Pons (tissue), 1 donor: ENCODE measurements around the gene COL23A1.

Source experiments
- DNase-seq: peaks from one replicate; pipeline ENCODE4 v3.0.0-alpha.2; 2016; ENCODE audit warnings: low spot score

The COL23A1 gene

DNA sequence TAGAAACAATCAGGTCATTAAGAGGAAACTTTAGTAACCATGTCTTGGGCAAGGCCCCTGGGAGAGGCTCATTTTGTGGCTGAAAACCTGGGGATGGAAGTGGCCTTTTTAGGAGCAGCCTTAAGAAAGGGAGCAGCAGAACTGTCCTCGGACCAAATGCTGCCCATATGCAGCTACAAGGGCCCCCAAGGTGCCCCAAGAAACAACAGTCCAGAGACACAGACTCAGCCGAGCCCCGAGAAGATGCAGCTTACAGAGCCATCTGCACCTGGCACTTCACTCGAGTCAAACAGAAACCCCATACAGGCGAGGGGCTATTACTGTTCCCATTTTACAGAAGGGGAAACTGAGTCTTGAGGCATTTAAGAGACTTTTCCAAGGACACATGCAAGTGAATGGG, 58.0 kb downstream of the COL23A1 start:
- no peak for DNase-seq

DNA sequence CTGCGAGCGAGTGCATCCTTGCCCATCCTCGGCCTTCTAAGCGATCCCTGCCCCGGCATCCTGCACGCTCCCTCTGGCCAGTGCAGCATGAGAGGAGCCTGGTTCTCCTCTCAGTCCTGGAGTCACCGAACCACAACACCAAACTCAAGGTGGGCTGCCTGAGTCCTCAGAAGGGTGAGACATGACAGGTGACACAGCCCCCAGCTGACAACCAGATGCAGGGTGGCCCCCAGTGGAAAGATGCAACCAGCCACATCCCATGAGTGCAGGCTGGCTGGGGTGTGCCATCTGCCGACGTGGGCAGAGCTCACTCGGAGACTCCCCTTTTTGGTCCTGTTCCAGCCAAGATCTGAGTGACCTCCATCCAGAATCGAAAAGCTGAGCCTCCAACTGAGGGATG, 58.4 kb downstream of the COL23A1 start:
- no peak for DNase-seq

DNA sequence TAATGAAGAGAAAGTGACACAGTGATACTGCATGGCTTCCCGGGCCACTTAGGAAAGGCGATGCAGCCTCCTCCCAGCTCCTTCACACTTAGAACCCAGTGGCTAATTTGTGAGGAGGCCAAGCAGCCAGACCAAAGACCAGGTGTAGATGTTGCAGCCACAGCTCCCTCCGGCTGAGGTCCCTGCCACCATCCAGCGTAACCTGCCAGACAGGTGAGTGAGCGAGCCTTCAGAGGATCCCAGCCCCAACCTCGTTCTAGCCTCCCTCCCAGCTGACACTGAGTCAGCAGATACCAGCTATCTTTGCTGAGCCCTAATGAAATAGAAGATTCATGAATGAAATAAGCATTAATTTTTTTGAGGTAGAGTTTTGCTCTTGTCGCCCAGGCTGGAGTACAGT, 59.7 kb downstream of the COL23A1 start:
- DNase-seq, result no peak

DNA sequence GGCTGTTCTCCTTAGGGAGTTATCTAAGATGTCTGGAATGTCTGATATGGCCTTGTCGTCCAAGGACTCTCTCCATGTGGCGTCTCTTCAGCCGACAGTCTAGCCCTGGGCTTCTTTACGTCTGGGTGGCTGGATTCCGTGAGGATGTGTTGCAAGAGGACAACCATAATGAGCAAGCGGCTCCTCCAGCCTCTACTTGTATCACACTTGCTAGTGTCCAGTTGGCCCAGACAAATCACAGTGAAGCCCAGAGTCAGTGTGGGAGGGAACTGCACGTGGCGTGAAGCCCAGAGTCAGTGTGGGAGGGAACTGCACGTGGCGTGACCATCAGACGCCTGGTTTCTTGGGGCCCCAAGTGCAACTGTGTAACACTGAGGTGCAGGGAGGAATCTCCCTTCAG, 61.1 kb downstream of the COL23A1 start:
- DNase-seq, result no peak

DNA sequence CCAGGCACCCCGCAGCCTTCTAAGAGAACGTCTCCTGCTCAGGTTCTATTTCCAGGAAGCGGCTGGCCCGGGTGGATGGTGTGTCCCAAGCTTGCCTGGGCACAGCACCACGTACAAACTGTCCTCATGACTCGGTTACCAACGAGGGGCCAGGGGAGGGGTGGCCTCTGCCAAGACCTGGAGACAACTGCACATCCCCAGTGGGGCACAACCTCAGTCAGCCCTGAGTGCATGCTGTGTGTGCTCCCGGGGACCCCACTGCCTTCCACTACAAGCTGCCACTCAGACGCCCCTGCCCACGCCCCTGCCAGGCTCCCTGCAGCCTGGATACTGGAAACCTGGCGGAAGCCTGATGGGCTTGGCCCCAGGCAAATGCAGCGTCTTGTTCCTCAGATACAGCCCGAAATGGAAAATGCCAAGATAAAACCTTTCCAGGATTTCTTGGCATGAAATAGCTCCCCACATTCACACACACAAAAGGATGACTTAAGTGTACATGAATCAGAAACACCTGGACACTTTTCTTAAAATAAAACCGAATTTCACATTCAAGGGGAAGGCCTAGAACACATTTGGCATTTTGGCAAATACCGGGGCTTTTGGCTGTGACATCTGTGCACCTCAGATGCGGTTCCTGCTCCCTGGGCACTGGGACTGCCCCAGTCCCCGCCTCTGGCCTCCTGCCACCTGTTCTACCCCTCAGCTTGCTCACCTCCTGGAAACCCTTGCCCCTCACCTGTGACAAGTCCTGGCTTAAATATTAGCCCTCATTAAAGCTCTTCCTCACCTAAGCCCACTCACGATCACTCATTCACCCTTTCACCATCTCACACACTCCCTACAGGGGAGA, 62.5 kb downstream of the COL23A1 start:
- DNase-seq, result no peak

DNA sequence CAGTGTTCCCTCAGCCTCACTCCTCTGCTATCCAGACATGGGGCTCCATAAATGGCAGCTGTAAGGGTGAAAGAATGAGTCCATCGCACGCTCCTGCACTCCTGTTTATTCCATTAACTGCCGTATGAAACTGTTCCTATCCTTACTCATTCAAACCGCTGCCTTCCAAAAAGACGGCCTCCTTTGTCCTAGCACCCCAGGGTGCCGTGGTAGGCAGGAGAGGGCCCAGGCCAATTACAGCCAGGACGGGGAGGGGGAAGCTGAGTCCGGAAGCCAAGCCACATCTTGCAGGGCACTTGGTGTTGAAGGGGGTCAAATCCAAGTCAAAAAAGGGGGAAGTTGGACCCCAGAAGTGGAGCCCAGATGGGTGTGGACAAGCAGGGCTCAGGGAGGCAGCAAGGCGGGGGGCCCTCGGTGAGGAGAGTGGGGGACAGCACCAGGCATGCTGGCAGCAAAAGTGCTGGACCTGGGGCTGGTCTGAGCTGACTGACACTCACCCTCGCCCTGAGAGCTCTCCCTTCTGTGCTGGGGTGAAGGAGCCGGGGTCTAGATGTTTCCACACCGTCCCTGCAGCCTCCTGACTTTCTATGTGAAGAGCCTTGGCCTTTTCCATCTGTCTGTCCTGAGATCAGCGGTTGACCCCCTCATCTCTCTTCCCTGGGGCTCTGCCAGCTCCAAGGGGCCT, 63.3 kb downstream of the COL23A1 start:
- no peak for DNase-seq

DNA sequence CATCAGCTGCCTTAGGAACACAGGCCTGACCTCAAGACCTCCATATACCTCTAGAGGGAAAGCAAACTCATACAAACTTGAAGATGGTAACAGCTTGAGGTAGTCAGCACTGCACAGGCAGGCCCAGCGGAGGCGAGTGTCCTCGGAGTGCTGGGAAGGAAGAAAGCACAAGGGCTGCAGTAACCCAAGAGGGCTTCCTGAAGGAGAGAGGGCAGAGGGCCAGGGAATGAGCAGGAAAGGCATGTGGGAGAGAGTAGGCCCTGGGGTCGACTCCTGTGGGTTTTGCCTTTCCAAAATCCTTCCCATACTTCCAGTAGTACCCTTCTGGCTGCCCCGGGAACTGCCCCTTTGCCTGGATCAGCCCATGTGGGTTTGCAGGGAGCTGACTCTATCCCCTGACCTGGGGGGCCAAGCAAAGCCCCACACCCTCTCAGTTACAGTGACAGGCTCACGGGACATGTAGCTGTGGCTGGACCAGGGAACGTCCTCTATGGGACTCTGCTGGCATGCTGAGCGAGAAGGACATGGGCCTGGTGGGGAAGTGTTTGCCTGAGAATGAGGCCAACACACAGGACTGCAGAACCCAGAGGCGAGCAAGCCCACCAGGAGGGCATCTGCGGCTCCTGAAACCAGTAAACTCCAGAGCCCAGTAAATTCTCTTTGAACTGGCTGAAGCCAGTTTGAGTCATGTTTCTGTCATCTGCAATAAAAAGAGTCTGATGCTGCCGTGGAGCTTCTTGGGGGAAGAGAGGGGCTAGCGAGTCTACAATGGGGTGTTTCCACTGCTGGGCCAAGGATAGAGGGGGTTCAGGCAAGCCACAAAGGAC, 64.1 kb downstream of the COL23A1 start:
- DNase-seq, result no peak

DNA sequence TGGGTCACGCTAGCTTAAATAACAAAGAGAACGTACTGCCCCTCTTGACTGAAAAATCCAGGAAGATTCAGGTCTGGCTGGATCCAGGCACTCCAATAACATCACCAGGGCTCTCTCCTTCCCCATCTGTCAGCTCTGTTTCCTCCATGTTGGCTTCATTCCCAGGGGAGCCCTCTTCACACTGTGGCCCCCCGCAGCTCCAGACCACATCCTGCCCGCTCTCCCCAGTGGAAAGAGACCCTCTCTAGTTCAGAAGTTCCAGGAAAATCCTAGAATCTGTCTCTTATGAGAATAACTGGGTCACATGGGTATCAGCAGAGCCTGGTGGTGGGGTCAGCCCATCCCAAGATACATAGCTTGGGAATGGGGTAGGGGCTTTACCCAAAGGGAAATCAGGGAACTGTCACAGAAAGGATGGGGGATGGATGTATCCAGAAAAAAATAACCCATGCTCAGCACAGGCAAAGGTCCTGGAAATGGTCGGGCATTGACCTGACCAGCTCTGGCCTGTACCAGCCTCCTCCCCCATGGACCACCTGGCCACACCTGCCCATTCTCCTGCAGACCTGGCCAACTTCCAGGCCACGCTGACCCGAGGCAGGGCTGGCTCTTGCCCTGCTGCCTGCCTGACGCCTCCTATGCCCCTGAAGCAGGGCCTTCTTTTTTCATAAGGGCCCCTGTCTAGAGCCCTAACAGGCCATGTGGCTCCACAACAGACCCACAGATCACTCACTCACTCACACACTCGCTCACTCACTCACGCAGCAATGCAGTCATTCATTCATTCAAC, 65.9 kb downstream of the COL23A1 start:
- DNase-seq, result no peak

DNA sequence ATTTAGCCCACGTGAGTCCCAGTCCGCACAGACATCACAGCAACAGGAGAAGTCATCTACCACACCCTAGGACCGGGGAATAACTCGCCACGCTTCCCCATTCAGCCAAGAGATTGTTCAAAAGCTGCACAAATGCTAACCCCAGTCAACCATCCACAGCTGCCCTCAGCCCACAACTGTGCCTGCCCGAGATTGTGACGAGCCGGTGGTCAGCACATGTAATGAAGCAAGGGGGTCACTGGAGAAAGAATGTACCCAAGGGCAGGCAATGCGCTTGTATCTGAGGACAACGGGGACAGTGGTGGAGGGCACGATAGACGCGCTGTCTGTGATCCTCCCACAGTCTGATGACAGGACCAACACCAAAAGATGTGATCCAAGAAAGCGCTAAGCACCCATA, 67.8 kb downstream of the COL23A1 start:
- no peak for DNase-seq

DNA sequence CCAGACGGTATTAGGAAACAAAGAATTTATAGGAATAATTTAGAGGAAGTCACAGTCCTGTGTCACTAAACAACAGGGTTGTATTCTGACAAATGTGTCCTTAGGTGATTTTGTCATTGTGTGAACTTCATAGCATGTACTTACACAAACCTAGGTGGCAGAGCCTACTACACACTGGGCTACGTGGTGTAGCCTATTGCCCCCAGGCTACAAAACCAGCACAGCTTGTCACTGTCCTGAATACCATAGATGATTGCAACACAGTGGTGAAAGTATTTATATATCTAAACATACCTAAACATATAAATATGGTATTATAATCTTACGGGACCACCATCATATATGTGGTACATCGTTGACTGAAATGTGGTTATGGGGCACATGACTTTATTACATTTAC, 69.3 kb downstream of the COL23A1 start:
- DNase-seq, result no peak

DNA sequence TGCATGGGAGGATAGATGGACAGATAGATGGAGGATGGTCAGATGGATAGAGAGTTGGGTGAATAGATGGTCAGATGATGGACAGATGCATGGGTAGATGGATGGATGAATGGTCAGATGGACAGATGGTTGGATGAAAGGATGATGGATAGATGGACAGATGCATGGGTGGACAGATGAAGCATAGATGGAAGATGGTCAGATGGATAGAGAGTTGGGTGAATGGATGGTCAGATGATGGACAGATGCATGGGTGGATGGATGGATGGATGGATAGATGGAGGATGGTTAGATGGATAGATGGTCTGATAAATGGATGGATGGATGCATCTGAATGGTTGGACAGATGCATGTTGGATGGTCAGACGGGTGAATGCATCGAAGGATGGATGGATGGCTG, 70.4 kb downstream of the COL23A1 start:
- no peak for DNase-seq

DNA sequence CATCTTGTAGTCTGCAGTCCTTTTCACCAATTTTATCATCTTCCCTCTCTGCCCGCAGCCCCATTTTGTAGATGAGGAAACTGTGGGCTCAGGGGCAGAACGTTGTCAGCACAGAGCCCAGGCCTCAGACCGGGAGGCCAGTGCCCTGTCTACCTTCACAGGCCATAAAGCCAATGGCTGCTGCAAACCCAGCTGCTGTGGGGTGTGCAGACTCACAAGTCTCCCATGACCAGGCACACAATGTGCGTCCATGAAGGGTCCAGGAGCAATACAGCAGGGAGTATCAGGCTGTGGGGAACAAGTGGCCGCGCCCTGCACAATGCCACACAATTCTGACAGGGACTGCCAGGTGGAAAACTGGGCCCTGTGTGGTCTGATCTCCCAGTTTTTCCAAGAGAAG, 71.0 kb downstream of the COL23A1 start:
- DNase-seq, result no peak

DNA sequence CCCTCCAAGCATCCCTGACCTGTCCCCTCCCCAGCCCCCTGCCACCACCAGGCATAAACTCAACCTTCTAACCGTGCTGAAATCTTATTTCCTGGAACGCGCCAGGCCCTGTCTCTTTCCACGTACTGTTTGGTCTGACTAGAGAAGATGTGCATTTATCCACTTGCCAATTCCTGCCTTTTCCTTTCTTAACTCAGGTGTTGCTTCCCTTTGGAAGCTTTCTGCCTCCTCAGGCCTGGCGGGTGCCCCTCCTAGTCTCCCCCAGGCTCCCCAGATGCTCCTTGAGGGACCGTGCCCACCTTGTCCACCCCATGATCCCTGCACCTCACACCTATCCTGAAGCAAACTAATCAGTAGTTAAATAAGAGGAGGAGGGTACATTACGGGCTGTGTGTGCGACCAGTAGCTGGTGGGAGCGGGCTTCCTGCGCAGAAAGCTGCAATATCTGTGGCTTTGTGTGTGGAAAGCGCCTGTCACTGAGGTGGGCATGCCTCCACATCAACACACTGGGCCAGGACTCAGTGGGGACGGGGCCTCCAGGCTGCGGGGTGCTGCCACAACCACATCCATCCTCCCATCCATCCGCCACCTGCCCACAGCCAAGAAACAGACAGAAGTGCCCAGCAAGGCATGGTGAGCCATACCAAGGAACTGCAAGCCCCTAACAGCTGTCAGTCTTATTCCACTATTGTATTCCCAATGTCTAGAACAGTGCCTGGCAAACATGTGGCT, 73.5 kb downstream of the COL23A1 start:
- no peak for DNase-seq

DNA sequence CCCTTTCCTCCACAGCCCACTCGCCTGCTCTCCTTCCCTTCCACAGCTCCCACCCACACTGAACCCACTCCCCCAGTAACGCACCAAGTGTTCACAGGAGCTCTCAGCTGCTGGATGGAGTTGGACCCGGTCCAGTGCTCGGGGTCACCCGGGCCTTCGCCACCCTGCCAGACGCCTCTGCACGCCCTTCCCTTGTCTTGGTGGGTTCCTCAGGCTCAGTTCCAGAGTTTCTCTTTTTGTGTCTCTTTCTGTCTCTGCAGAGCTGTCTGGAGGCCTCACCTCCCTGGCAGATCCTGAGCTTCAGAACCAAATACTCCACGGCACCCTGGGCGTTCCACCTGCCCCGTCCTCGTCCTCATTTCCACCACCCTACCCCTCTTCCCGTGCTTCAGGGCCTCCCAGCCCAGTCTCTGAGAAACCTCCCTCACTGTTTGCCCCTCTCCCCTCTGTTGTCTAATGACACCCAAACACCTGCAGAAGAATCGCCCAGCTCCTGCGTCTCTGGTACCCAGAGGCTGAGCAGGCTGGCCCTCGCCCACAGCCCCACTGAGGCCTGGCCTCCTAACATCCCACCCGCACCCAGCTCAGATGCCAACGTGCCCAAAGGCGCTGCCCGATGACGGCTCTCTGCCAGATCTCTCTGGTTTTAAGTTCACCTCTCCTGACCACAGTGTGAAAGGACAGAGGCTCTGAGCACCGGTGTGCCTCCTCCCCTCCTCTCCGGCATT, 74.3 kb downstream of the COL23A1 start:
- no peak for DNase-seq

DNA sequence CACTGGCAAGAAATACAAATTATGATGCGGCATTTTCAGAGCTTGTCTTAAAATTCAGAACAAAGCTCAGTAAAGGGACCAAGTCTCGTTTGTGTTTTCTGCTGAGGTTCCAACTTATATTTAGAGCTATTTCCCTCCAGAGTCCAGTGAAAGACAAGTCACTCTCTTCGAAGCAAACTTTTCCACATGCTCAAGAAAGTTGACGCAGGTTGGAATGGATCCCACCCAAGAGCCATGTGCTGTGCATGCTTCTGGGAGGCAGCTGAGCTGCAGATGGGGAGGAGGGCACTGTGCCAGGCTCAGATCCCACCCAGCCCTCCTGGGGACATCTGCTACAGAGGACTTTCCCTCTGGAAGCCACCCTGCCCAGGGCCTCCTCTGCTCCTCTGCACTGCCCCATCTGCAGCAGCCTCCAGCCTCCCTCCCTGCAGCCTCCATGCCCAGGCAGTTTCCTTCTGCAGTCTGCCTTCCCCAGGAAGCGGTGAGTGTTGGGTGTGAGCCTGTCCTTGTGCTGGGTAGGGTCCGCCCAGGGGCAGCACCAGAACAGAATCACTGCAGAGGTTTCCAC, 75.3 kb downstream of the COL23A1 start:
- no peak for DNase-seq

DNA sequence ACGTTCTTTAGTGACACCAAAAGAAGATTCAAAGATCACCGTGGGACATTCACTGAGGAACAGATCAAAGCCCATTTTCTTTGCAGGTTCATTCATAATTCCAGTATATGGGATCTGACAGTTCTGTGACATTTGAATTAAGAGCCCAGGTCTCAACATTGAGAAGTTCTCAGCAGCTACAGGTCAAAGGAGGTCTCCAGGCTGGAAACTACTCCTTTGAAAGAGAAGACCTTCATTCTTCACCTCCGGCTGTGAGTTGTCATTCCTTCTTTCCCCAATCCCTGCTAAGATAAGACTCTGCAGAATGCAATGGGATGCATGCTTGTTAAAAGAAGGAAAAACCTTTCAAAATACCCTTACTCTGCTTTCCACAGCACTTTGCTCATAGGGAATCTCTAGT, 79.0 kb downstream of the COL23A1 start:
- DNase-seq, result no peak

DNA sequence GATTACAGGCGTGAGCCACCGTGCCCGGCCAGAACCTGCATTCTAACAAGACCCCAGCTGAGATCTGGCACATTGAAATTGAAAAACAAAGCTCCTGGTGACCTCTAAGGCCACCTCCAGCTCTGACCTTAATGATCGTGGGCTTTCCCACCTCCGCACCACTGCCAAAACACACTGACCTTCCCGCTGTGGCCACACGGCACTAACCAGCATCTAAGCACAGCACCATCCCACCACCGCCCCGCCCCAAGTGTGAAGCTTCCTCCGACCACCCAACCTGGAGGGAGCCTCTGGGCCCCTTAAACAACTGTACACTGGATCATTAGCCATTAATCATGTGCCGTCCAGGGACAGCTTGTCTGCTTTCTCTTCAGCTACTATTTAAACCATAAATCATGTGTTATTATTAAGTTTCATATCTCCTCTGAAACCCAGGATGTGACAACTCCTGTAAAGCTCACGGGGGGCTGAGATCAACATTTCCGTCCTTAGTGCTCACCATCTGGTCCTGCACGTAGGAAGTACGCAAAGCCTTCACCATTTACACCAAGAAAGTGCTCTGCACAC, 80.6 kb downstream of the COL23A1 start:
- no peak for DNase-seq

DNA sequence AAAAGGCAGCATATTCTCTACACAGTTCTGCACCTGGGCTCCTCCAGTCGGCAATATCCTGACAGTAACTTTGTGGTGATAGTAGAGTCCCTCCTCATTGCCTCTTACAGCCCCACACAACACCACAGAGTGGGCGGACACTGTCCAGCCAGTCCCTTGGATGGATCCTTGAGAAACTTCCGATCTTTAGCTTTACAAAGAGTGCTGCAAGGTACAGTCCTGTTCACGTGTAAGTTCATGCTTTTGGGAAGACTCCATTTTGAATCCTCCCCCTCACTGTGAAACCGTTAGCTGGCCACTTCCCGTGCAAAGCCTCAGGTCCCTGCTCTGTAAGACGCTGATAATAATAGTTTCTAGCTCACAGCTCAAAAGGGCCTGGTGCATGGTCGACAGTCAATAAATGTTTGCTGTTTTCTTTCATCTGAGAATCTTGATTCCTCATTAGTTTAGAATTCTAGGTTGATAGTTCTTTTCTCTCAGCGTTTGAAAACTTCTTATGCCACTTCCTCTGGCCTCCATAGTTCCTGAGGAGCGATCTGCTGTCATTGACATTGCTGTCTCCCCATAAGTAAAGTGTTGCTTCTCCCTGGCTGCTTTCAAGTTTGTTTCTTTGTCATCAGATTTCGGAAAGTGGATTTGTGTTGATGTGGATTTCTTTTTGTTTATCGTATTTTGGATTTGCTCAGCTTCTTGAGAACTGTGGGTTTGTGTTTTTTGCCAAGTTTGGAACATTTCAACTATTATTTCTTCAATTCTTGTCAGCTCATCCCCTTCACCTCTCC, 82.9 kb downstream of the COL23A1 start:
- no peak for DNase-seq
